HCT116 (cell line): Measurements from ENCODE around the gene ARFGAP1. TPM values are rescaled to one million over a fixed set of nuclear protein-coding genes. Genes with fewer than 3 reads are reported as not detected.

ENCODE experiments used
- ATAC-seq: fragments of 200-7000 bp; cut with Tn5 transposase; 2 replicates; pipeline ENCODE4 v1.9.1; 2020; ENCODE audit warnings: mild to moderate bottlenecking, moderate library complexity
- BruUV-seq: library from RNA; stranded (reverse); fragments of 400-500 nt; replicated peaks from 2 replicates; lab custom pipeline; 2021; lab: Mats Ljungman, UMichigan
- CTCF ChIA-PET: fragments of 300-600 bp; sonication (Branson Sonifier 250); formaldehyde crosslinking; loops from one replicate; lab custom pipeline; 2021; ENCODE audit warnings: antibody characterized with exemption; lab: Charles Lee
- POLR2A ChIA-PET: fragments of 300-600, 350-600 bp; sonication (Branson Sonifier 250); formaldehyde crosslinking; loops from one replicate; lab custom pipeline; 2021; ENCODE audit warnings: antibody characterized with exemption; lab: Charles Lee
- RAD21 ChIA-PET, 2 experiments: fragments of 300-600 bp; sonication (Branson Sonifier 250); formaldehyde crosslinking; loops; one replicate each; lab custom pipeline; 2023; ENCODE audit warnings: low total read pairs in 2 of 2; ENCODE audit not compliant: uncharacterized antibody in 2 of 2, unreplicated experiment in 2 of 2, low non-redundant PET in 1 of 2; lab: Charles Lee
- DNase-seq: peaks from one replicate; pipeline ENCODE4 v3.0.0-alpha.2; 2010; ENCODE audit warnings: low read depth, low spot score
- H2AFZ ChIP-seq: fragments of 200-600 bp; shearing (Covaris generic), sonication (generic); 2 replicates; pipeline ENCODE4 v1.6.1; 2017; ENCODE audit warnings: low read depth, mixed run types, mixed read lengths, antibody characterized with exemption, low read length; ENCODE audit not compliant: poor library complexity, severe bottlenecking
- H3K27ac ChIP-seq: 2 replicates; pipeline ENCODE4 v1.5.1; 2012; ENCODE audit warnings: low read depth, low read length
- H3K27me3 ChIP-seq: fragments of 200-600 bp; sonication (generic); 2 replicates; pipeline ENCODE4 v1.6.1; 2016; ENCODE audit warnings: mixed run types, low read length, mixed read lengths; ENCODE audit not compliant: insufficient read depth
- H3K36me3 ChIP-seq, 2 experiments: fragments of 200-500 bp in 1 of 2; fragments of 200-600 bp in 1 of 2; sonication (Bioruptor generic) in 1 of 2; sonication (generic) in 1 of 2; 2 replicates each; pipeline versions ENCODE4 v1.5.1 to v1.6.1; 2014 to 2016; ENCODE audit warnings: low read length in 2 of 2, inconsistent platforms in 1 of 2, mixed read lengths in 1 of 2, mixed run types in 1 of 2; ENCODE audit not compliant: insufficient read depth in 2 of 2, control insufficient read depth in 1 of 2
- H3K4me1 ChIP-seq, 2 experiments: fragments of 200-600 bp in 1 of 2; sonication (generic) in 1 of 2; 2 replicates each; pipeline versions ENCODE4 v1.5.1 to v1.6.1; 2012 to 2017; ENCODE audit warnings: low read length in 2 of 2, inconsistent platforms in 1 of 2, mild to moderate bottlenecking in 1 of 2, mixed read lengths in 1 of 2, mixed run types in 1 of 2, moderate library complexity in 1 of 2; ENCODE audit not compliant: insufficient read depth in 2 of 2, control insufficient read depth in 1 of 2
- H3K4me2 ChIP-seq: fragments of 200-600 bp; sonication (generic); 2 replicates; pipeline ENCODE4 v1.6.1; 2017; ENCODE audit warnings: mixed run types, low read length, mixed read lengths
- H3K4me3 ChIP-seq, 2 experiments: fragments of 200-600 bp in 1 of 2; sonication (generic) in 1 of 2; replicated peaks in 1 of 2; 2 replicates each; pipeline ENCODE4 v1.5.1; 2011 to 2016; ENCODE audit warnings: low read length in 2 of 2, control low read depth in 1 of 2, low read depth in 1 of 2, mild to moderate bottlenecking in 1 of 2, mixed read lengths in 1 of 2, mixed run types in 1 of 2
- H3K79me2 ChIP-seq: fragments of 200-600 bp; sonication (generic); 2 replicates; pipeline ENCODE4 v1.6.1; 2017; ENCODE audit warnings: mild to moderate bottlenecking, mixed run types, low read length, moderate library complexity, mixed read lengths; ENCODE audit not compliant: insufficient read depth
- H3K9ac ChIP-seq: fragments of 200-600 bp; sonication (generic); 2 replicates; pipeline ENCODE4 v1.6.1; 2016; ENCODE audit warnings: low read length, mixed read lengths
- H3K9me2 ChIP-seq: fragments of 200-600 bp; sonication (generic), shearing (Covaris generic); 2 replicates; pipeline ENCODE4 v1.6.1; 2017; ENCODE audit warnings: mixed run types, mild to moderate bottlenecking, moderate library complexity; ENCODE audit not compliant: insufficient read depth
- H3K9me3 ChIP-seq, 2 experiments: fragments of 200-500 bp in 1 of 2; fragments of 200-600 bp in 1 of 2; sonication (Bioruptor generic) in 1 of 2; sonication (generic) in 1 of 2; 2 replicates each; pipeline ENCODE4 v1.6.1; 2014 to 2017; ENCODE audit warnings: low read length in 2 of 2, mixed read lengths in 2 of 2, inconsistent platforms in 1 of 2, low read depth in 1 of 2, mild to moderate bottlenecking in 1 of 2, mixed run types in 1 of 2, moderate library complexity in 1 of 2; ENCODE audit not compliant: control insufficient read depth in 1 of 2, insufficient read depth in 1 of 2
- H4K20me1 ChIP-seq: fragments of 200-600 bp; sonication (generic), shearing (Covaris generic); 2 replicates; pipeline ENCODE4 v1.6.1; 2017; ENCODE audit warnings: mixed run types, mild to moderate bottlenecking, moderate library complexity; ENCODE audit not compliant: insufficient read depth
- CBX3 ChIP-seq: IDR thresholded peaks from 2 replicates; pipeline ENCODE4 v1.6.1; 2012; ENCODE audit warnings: low read depth
- CEBPB ChIP-seq: IDR thresholded peaks from 2 replicates; pipeline ENCODE4 v1.6.1; 2012; ENCODE audit warnings: low read depth
- EGR1 ChIP-seq: IDR thresholded peaks from 2 replicates; pipeline ENCODE4 v1.6.1; 2012; ENCODE audit warnings: low read depth
- EZH2phosphoT487 ChIP-seq: fragments of 200-600 bp; IDR thresholded peaks from 2 replicates; pipeline ENCODE4 v1.6.1; 2018; ENCODE audit warnings: antibody characterized with exemption, borderline replicate concordance
- MAX ChIP-seq: IDR thresholded peaks from 2 replicates; pipeline ENCODE4 v1.6.1; 2012
- POLR2A ChIP-seq: IDR thresholded peaks from 2 replicates; pipeline ENCODE4 v1.7.0; 2011; ENCODE audit warnings: borderline replicate concordance; ENCODE audit not compliant: insufficient read depth, insufficient read length; ENCODE audit errors: extremely low read depth
- RAD21 ChIP-seq: IDR thresholded peaks from 2 replicates; pipeline ENCODE4 v1.6.1; 2012; ENCODE audit warnings: low read depth, mild to moderate bottlenecking
- REST ChIP-seq: IDR thresholded peaks from 2 replicates; pipeline ENCODE4 v1.6.1; 2012; ENCODE audit warnings: low read depth
- SP1 ChIP-seq: IDR thresholded peaks from 2 replicates; pipeline ENCODE4 v1.6.1; 2012; ENCODE audit warnings: low read depth
- YY1 ChIP-seq: IDR thresholded peaks from 2 replicates; pipeline ENCODE4 v1.6.1; 2011; ENCODE audit warnings: low read length, low read depth, moderate library complexity, mild to moderate bottlenecking; ENCODE audit not compliant: insufficient replicate concordance; ENCODE audit errors: extremely low read depth
- ZBTB33 ChIP-seq: IDR thresholded peaks from 2 replicates; pipeline ENCODE4 v1.6.1; 2011; ENCODE audit warnings: mild to moderate bottlenecking, low read length, moderate library complexity; ENCODE audit not compliant: insufficient replicate concordance; ENCODE audit errors: extremely low read depth
- ZFX ChIP-seq: fragments of 450-650 bp; IDR thresholded peaks from 2 replicates; pipeline ENCODE4 v1.6.1; 2017
- intact Hi-C: fragments of 100-400 bp; cut with micrococcal nuclease; formaldehyde crosslinking; loops from 2 replicates; pipeline ENCODE4 v1.10.0; 2022
- total RNA-seq: library from RNA; stranded (reverse); gene quantifications from one replicate; pipeline ENCODE4 v1.2.1, GENCODE V29; 2021; ENCODE audit not compliant: unreplicated experiment

The ARFGAP1 gene
- total RNA-seq, 1 experiment from 2014 or later, result 94.4 TPM

GRCh38 chr20:63277466-63278272, 5.1 kb downstream of the ARFGAP1 start:
- POLR2A ChIA-PET, result no interaction called here
- peaks cover 30 to 38% of the 10 kb centered on the region in 2 experiments for H3K36me3 ChIP-seq

More at GRCh38 chr20:63277466-63278272, 5.1 kb downstream of the ARFGAP1 start:
- CTCF ChIA-PET, result no interaction called here
- BruUV-seq, result no TSS peak
- Histone ChIP-seq H3K4me2 (no peak overlapping the region), H3K79me2 (peaks cover 51% of the 10 kb centered on the region), H3K4me1 (peaks cover 10 to 15% of the 10 kb centered on the region in 2 experiments), H3K9me2 (no peaks in the 10 kb centered on the region), H3K9ac (no peak overlapping the region), H4K20me1 (no peaks in the 10 kb centered on the region), H2AFZ (no peak overlapping the region), H3K4me3 (no peak overlapping the region), H3K9me3 (no peaks in the 10 kb centered on the region), H3K27ac (no peak overlapping the region), H3K27me3 (no peaks in the 10 kb centered on the region)
- RAD21 ChIA-PET, result no interaction called here
- TF ChIP-seq RAD21, result no peak
- TF ChIP-seq SP1, result no peak
- no peak for TF ChIP-seq CEBPB
- no peak for TF ChIP-seq ZFX
- TF ChIP-seq ZBTB33, result no peak
- TF ChIP-seq YY1, result no peak
- no peak for TF ChIP-seq EZH2phosphoT487
- no peak for TF ChIP-seq CBX3
- no peak for TF ChIP-seq REST
- no peak for TF ChIP-seq MAX
- no peak for TF ChIP-seq POLR2A
- TF ChIP-seq EGR1, result no peak
- no peak for ATAC-seq
- no peak for DNase-seq
- intact Hi-C loops, result no loop called here
